NAMALWA (cell line): Measurements from ENCODE around the gene PDGFRB.

ENCODE experiments used
- DNase-seq: peaks from one replicate; pipeline ENCODE4 v3.0.0-alpha.2; 2015; ENCODE audit warnings: low spot score

Gene PDGFRB

GRCh38 chr5:150065346-150065745 is 90.3 kb downstream of the PDGFRB start:
- no peak for DNase-seq

GRCh38 chr5:150064681-150065220 is 90.9 kb downstream of the PDGFRB start:
- DNase-seq, result no peak
